Measurements from ENCODE around the gene CLMN.

CLMN gene

DNA sequence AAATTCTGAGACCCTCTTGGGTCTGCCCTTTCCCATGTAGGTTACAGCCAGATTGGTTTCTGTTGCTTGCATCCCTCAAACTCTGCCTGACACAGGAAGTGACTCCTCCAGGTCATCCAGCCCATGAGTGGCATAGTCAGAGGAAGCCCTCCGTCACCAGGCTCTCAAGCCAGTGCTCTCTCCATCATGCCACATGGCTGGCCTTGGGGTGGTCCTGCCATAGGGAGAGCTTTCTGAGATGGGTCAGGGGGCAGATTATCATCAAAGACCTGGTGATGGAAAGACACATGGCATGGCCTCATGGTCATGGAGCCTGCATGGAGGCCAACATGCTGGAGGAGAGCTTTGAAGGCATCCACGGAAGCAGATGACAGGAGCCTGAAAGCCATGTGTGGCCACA, 15.4 kb upstream of the CLMN start:
- Histone ChIP-seq H3K36me3 (no peaks in the 10 kb centered on the region), H3K27me3 (ENCODE audit: insufficient read depth, low read depth, severe bottlenecking) (no peaks in the 10 kb centered on the region), H3K27ac (no peak overlapping the region), H3K4me3 (ENCODE audit: low read depth, low read length) (no peak overlapping the region), H3K9me3 (ENCODE audit: severe bottlenecking) (no peaks in the 10 kb centered on the region)
- TF ChIP-seq, protein P1, sequence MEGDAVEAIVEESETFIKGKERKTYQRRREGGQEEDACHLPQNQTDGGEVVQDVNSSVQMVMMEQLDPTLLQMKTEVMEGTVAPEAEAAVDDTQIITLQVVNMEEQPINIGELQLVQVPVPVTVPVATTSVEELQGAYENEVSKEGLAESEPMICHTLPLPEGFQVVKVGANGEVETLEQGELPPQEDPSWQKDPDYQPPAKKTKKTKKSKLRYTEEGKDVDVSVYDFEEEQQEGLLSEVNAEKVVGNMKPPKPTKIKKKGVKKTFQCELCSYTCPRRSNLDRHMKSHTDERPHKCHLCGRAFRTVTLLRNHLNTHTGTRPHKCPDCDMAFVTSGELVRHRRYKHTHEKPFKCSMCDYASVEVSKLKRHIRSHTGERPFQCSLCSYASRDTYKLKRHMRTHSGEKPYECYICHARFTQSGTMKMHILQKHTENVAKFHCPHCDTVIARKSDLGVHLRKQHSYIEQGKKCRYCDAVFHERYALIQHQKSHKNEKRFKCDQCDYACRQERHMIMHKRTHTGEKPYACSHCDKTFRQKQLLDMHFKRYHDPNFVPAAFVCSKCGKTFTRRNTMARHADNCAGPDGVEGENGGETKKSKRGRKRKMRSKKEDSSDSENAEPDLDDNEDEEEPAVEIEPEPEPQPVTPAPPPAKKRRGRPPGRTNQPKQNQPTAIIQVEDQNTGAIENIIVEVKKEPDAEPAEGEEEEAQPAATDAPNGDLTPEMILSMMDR (IDR thresholded peaks at IDR 0.05; ENCODE audit: low read depth, low read length) = no peak
- DNase-seq = no peak

DNA sequence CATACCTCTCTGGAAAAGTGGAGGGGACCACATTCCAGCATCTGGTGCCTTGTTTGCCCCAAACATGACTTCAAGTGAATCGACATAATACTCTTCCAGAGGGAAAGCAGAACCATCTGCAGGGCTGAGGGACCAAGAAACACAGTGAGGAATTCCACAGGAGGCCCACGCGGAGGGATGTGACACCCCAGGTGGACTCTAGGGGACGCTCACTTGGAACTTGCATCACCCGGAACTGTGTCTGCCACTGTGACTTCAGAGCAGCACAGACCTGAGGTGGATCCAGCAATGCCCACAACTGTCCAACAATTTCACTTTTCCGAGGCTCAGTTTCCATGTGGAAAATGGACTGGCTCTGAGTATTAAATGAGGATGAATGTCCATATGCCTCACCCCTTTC, 14.3 kb upstream of the CLMN start:
- DNase-seq = no peak
- Histone ChIP-seq H3K9me3 (ENCODE audit: severe bottlenecking) (no peaks in the 10 kb centered on the region), H3K27me3 (ENCODE audit: insufficient read depth, low read depth, severe bottlenecking) (no peaks in the 10 kb centered on the region), H3K36me3 (no peaks in the 10 kb centered on the region), H3K27ac (no peak overlapping the region), H3K4me3 (ENCODE audit: low read depth, low read length) (no peak overlapping the region)
- TF ChIP-seq, protein P1 (IDR thresholded peaks at IDR 0.05; ENCODE audit: low read depth, low read length) = peak; percentile 33; the same call in 1 of the 2 replicates

DNA sequence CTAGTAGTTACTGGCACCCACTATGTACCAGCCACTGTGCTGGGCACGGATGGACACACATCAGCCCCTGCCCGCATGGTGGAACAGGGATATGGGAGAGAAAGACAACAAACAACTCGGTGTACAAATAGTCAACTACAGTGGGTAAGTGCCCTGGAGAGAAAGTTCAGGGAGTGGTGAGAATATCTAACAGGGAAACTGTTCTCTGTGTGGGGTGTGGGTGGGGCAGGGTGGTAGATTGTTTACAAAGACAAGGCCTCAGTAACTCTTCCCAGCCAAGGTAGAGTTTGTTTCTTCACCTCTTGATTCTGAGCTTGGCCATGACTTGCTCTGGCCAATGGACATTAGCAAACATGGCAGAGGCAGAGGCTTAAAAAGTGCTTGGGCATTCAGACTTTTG, 12.9 kb upstream of the CLMN start:
- Histone ChIP-seq H3K36me3 (no peaks in the 10 kb centered on the region), H3K27ac (no peak overlapping the region), H3K27me3 (ENCODE audit: insufficient read depth, low read depth, severe bottlenecking) (no peaks in the 10 kb centered on the region), H3K4me3 (ENCODE audit: low read depth, low read length) (no peak overlapping the region), H3K9me3 (ENCODE audit: severe bottlenecking) (no peaks in the 10 kb centered on the region)
- TF ChIP-seq, protein P1 (IDR thresholded peaks at IDR 0.05; ENCODE audit: low read depth, low read length) = no peak
- no peak for DNase-seq

DNA sequence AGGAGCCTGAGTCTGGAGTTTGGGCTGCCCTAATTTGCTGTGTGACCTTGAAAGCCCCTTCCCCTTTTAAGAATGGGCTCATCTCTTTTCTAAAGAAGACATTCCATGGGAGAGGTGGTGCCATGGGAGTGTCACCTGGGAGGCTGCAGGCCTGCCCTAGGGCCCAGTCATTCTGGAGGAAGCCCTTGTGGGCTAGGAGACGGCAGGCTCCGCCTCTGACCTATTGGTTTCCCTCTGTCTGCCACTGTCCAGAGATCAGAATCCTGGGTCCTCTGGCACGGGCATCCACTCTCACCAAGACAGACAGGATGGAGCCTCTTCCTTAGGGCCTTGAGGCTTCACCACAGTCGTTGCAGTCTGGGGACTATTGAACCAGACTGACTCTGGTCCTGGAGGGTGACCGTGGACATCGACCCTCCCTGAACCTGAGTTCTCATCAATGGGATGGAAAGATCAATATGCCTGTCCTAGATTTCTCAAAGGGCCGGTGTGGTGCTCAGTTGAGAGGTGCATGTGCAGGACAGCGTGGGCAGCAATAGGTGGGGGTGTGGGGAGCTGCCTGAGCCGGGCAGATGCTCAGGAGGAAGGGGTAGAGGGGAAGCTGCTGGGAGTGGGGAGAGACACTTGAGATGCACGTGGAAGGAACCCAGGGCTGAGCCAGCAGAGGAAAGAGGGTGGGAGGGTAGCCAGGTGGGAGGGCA, 12.2 kb upstream of the CLMN start:
- TF ChIP-seq, protein P1 (IDR thresholded peaks at IDR 0.05; ENCODE audit: low read depth, low read length) = no peak
- Histone ChIP-seq H3K9me3 (ENCODE audit: severe bottlenecking) (no peaks in the 10 kb centered on the region), H3K27ac (no peak overlapping the region), H3K36me3 (no peaks in the 10 kb centered on the region), H3K27me3 (ENCODE audit: insufficient read depth, low read depth, severe bottlenecking) (no peaks in the 10 kb centered on the region), H3K4me3 (ENCODE audit: low read depth, low read length) (no peak overlapping the region)
- DNase-seq = no peak

DNA sequence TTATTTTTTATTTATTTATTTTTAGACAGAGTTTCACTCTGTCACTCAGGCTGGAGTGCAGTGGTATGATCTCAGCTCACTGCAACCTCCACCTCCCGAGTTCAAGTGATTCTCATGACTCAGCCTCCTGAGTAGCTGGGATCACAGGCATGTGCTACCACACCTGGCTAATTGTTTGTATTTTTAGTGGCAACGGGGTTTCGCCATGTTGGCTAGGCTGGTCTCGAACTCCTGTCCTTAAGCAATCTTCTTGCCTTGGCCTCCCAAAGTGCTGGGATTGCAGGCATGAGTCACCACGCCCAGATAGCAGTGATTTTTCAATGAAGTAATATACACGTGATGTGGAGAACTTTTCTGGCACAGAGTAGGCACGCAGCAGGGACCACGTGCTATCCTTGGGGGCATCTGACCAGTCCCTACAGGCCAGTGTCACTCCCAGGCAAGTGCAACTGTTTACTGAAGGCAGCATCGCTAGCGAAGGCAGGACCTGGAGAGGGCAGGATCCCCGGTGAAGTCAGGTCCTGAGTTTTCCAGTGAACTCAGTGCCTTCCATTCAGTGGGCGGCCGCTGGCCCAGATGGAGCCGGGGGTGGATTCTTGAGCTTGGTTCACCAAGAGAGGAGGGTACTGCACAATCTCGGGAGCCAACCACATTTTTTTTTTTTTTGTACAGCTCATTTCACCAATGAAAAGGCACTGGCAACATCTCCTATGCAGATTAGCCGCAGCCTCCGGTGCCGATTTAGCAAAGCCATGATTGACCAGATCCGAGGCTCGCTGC, 11.1 kb upstream of the CLMN start:
- H3K4me3 ChIP-seq (ENCODE audit: low read depth, low read length) = no peak overlapping the region
- no peak overlapping the region for H3K27ac ChIP-seq
- TF ChIP-seq, protein P1 (IDR thresholded peaks at IDR 0.05; ENCODE audit: low read depth, low read length) = no peak
- no peaks in the 10 kb centered on the region for H3K27me3 ChIP-seq (ENCODE audit: insufficient read depth, low read depth, severe bottlenecking)
- no peaks in the 10 kb centered on the region for H3K36me3 ChIP-seq
- H3K9me3 ChIP-seq (ENCODE audit: severe bottlenecking) = no peaks in the 10 kb centered on the region
- DNase-seq = no peak

Measured in WERI-Rb-1 (cell line).